GM23338 (cell line): ENCODE data around the gene DNASE2. TPM values are rescaled to one million over a fixed set of nuclear protein-coding genes. Genes with fewer than 3 reads are reported as not detected.

Source experiments
- ATAC-seq: fragments of 200-7000 bp; cut with Tn5 transposase; 3 replicates; pipeline ENCODE4 v1.9.1; 2020
- DNase-seq: peaks from one replicate; pipeline ENCODE4 v3.0.0-alpha.2; 2015; ENCODE audit warnings: low spot score
- H2AFZ ChIP-seq: fragments of 200-600 bp; sonication (generic); 2 replicates; pipeline ENCODE4 v1.8.0; 2016; ENCODE audit warnings: antibody characterized with exemption, mild to moderate bottlenecking, moderate library complexity
- H3F3A ChIP-seq: fragments of 200-600 bp; sonication (generic); replicated peaks from 2 replicates; pipeline ENCODE4 v1.8.0; 2017; ENCODE audit warnings: antibody characterized with exemption, mixed run types, low read depth
- H3K27ac ChIP-seq: fragments of 200-600 bp; sonication (generic); 2 replicates; pipeline ENCODE4 v1.6.1; 2016; ENCODE audit warnings: low read depth
- H3K27me3 ChIP-seq: fragments of 200-600 bp; sonication (generic); 2 replicates; pipeline ENCODE4 v1.8.0; 2016; ENCODE audit warnings: mild to moderate bottlenecking, mixed run types, moderate library complexity; ENCODE audit not compliant: insufficient read depth
- H3K36me3 ChIP-seq: fragments of 200-600 bp; sonication (generic); 2 replicates; pipeline ENCODE4 v1.8.0; 2016; ENCODE audit warnings: mild to moderate bottlenecking; ENCODE audit not compliant: insufficient read depth
- H3K4me1 ChIP-seq: fragments of 200-600 bp; sonication (generic); 2 replicates; pipeline ENCODE4 v1.8.0; 2016; ENCODE audit warnings: mild to moderate bottlenecking, moderate library complexity; ENCODE audit not compliant: insufficient read depth
- H3K4me2 ChIP-seq: fragments of 200-600 bp; sonication (generic); 2 replicates; pipeline ENCODE4 v1.7.1; 2017; ENCODE audit warnings: mixed run types
- H3K4me3 ChIP-seq: fragments of 200-600 bp; sonication (generic); 2 replicates; pipeline ENCODE4 v1.6.1; 2016; ENCODE audit warnings: mixed run types
- H3K79me2 ChIP-seq: fragments of 200-600 bp; sonication (generic); replicated peaks from 2 replicates; pipeline ENCODE4 v1.8.0; 2017; ENCODE audit warnings: mild to moderate bottlenecking; ENCODE audit not compliant: insufficient read depth
- H3K9me2 ChIP-seq: fragments of 200-600 bp; sonication (generic); 2 replicates; pipeline ENCODE4 v1.8.0; 2017; ENCODE audit not compliant: insufficient read depth
- H4K20me1 ChIP-seq: fragments of 200-600 bp; sonication (generic); replicated peaks from 2 replicates; pipeline ENCODE4 v1.8.0; 2017; ENCODE audit warnings: mild to moderate bottlenecking; ENCODE audit not compliant: insufficient read depth
- H3K27ac Mint-ChIP-seq: 2 replicates; pipeline ENCODE4 v1.8.0; 2020; ENCODE audit warnings: inconsistent platforms, mild to moderate bottlenecking, moderate library complexity, mixed read lengths
- H3K27me3 Mint-ChIP-seq: 3 replicates; pipeline ENCODE4 v1.8.0; 2022; ENCODE audit warnings: low read depth, mild to moderate bottlenecking, moderate library complexity, mixed read lengths, inconsistent platforms; ENCODE audit not compliant: insufficient read depth, poor library complexity
- H3K36me3 Mint-ChIP-seq: 3 replicates; pipeline ENCODE4 v1.8.0; 2021; ENCODE audit warnings: low read depth, mild to moderate bottlenecking, inconsistent platforms, moderate library complexity, mixed read lengths
- H3K4me1 Mint-ChIP-seq: 3 replicates; pipeline ENCODE4 v1.8.0; 2020; ENCODE audit warnings: mild to moderate bottlenecking, inconsistent platforms, mixed read lengths
- H3K4me3 Mint-ChIP-seq: 3 replicates; pipeline ENCODE4 v1.8.0; 2021; ENCODE audit warnings: moderate library complexity, mild to moderate bottlenecking, inconsistent platforms, mixed read lengths
- H3K9me3 Mint-ChIP-seq: 3 replicates; pipeline ENCODE4 v1.8.0; 2020; ENCODE audit warnings: moderate library complexity, mild to moderate bottlenecking, inconsistent platforms, mixed read lengths
- EZH2 ChIP-seq: fragments of 200-600 bp; sonication (generic); IDR thresholded peaks from one replicate; pipeline ENCODE4 v1.8.0; 2017; ENCODE audit warnings: antibody characterized with exemption, mild to moderate bottlenecking, low read depth; ENCODE audit not compliant: unreplicated experiment
- JUNB ChIP-seq: IDR thresholded peaks from one replicate; pipeline ENCODE4 v1.6.1; 2016; ENCODE audit warnings: antibody characterized with exemption; ENCODE audit not compliant: unreplicated experiment
- NANOG ChIP-seq: IDR thresholded peaks from 2 replicates; pipeline ENCODE4 v1.6.1; 2016; ENCODE audit warnings: antibody characterized with exemption, borderline replicate concordance
- POLR2AphosphoS5 ChIP-seq: IDR thresholded peaks from 2 replicates; pipeline ENCODE4 v1.6.1; 2016; ENCODE audit warnings: antibody characterized with exemption, low read depth
- STAT1 ChIP-seq: IDR thresholded peaks from one replicate; pipeline ENCODE4 v1.6.1; 2016; ENCODE audit warnings: antibody characterized with exemption; ENCODE audit not compliant: unreplicated experiment
- ZNF114 ChIP-seq: fragments of 250-450 bp; sonication (Bioruptor Pico); IDR thresholded peaks from 2 replicates; pipeline ENCODE4 v1.5.0; 2020; ENCODE audit warnings: mild to moderate bottlenecking, moderate library complexity
- polyA plus RNA-seq: library from polyadenylated mRNA; unstranded; fragments of >200 nt; fragmentation: Nextera tagmentation; extraction: Ambion mirVana; gene quantifications from 2 replicates; pipeline ENCODE4 v1.2.1, GENCODE V29; 2016
- total RNA-seq: library from RNA; depleted of rRNA; stranded (reverse); fragments of >200 nt; shearing (Covaris generic); gene quantifications from 2 replicates; pipeline ENCODE4 v1.2.3, GENCODE V29; 2014
- TF ChIP-seq, protein P1 (sequence below), 2 experiments: fragments of 200-600 bp in 1 of 2; sonication (generic) in 1 of 2; conservative IDR thresholded peaks; 2 replicates each; pipeline versions ENCODE4 v1.5.1 to v1.6.1; 2016 to 2017; ENCODE audit warnings: antibody characterized with exemption in 2 of 2, low read depth in 2 of 2, mild to moderate bottlenecking in 2 of 2, moderate library complexity in 1 of 2
- TF ChIP-seq, protein P2 (sequence below): IDR thresholded peaks from 2 replicates; pipeline ENCODE4 v1.6.1; 2016; ENCODE audit warnings: antibody characterized with exemption

The DNASE2 gene
- total and polyA plus RNA-seq, 2 experiments from 2014 or later = 17.4 to 35.0 TPM

DNA sequence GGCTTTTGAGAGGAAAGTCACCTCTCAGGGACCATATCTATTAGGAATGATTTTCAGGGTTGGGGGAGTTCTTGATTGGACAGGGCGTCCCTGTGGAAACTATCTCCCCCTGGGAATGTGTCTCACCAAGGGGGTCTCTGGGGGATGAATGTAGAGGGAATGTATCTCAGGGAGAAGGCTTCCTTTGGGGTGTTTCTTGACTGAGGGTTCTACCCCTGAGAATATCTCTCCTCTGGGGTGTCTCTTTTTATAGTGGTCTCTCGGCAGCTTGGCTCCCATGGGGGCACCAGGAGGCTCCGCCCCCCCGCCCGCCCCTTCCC, 47.9 kb downstream of the DNASE2 start:
- ATAC-seq (no peak), DNase-seq (peak; percentile 32)
- Histone ChIP-seq H3K4me3 (peak overlapping the region; percentile 41), H3K9me2 (no peaks in the 10 kb centered on the region), H4K20me1 (peaks cover 11% of the 10 kb centered on the region; the same call in 1 of the 2 replicates), H2AFZ (no peak overlapping the region), H3F3A (peaks cover 50% of the 10 kb centered on the region), H3K27ac (0 out of 2 replicates have a peak overlapping the region, but pooled peaks have one; percentile 50), H3K36me3 (no peaks in the 10 kb centered on the region), H3K4me2 (peak overlapping the region; percentile 77), H3K27me3 (peaks cover 14% of the 10 kb centered on the region), H3K4me1 (peaks cover 30% of the 10 kb centered on the region), H3K79me2 (no peaks in the 10 kb centered on the region)
- H3K4me3 Mint-ChIP-seq = peak overlapping the region; percentile 51
- TF ChIP-seq EZH2 (no peak), POLR2AphosphoS5 (no peak), ZNF114 (CRISPR knock-in tag) (no peak)
- H3K36me3 Mint-ChIP-seq = no peaks in the 10 kb centered on the region; the same call in 2 of the 3 replicates
- H3K4me1 Mint-ChIP-seq = peaks cover 32% of the 10 kb centered on the region
- no peak overlapping the region for H3K27ac Mint-ChIP-seq
- peaks cover 32% of the 10 kb centered on the region for H3K27me3 Mint-ChIP-seq
- no peaks in the 10 kb centered on the region for H3K9me3 Mint-ChIP-seq

DNA sequence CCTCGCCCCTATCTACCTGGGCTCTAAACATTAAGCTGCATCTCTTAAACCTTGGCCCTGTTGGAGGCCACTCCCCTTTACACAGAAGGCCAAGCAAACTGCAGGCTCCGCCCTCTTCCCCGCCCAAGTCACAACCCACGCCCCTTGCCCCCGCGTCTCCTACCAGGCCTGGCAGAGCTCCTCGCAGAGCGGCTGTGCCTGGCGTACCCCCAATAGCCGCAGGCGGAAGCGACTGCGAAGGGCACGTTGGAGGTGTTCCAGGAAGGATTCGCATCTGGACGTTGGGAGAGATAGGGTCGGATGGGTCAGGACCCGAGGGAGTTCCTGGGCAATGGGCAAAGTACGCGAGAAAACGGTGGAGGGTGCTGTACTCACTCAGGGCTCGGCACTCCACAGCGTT, 52.8 kb downstream of the DNASE2 start:
- Mint-ChIP-seq H3K4me1 (peaks cover 26% of the 10 kb centered on the region), H3K27me3 (peaks cover 23% of the 10 kb centered on the region), H3K4me3 (peak overlapping the region; percentile 69), H3K36me3 (no peaks in the 10 kb centered on the region), H3K27ac (no peak overlapping the region), H3K9me3 (no peaks in the 10 kb centered on the region; the same call in 2 of the 3 replicates)
- Histone ChIP-seq H3K4me3 (peak overlapping the region; percentile 53), H3F3A (peaks cover 39% of the 10 kb centered on the region), H3K4me1 (peaks cover 17% of the 10 kb centered on the region), H3K36me3 (no peaks in the 10 kb centered on the region), H3K27me3 (no peaks in the 10 kb centered on the region), H2AFZ (peak overlapping the region; percentile 72; the same call in 1 of the 2 replicates), H4K20me1 (peaks cover 11% of the 10 kb centered on the region; the same call in 1 of the 2 replicates), H3K9me2 (no peaks in the 10 kb centered on the region), H3K79me2 (no peaks in the 10 kb centered on the region), H3K27ac (no peak overlapping the region), H3K4me2 (peak overlapping the region; percentile 84)
- 0 out of 2 replicates have a peak, but pooled peaks have one; percentile 22 for TF ChIP-seq POLR2AphosphoS5
- TF ChIP-seq, protein P1, sequence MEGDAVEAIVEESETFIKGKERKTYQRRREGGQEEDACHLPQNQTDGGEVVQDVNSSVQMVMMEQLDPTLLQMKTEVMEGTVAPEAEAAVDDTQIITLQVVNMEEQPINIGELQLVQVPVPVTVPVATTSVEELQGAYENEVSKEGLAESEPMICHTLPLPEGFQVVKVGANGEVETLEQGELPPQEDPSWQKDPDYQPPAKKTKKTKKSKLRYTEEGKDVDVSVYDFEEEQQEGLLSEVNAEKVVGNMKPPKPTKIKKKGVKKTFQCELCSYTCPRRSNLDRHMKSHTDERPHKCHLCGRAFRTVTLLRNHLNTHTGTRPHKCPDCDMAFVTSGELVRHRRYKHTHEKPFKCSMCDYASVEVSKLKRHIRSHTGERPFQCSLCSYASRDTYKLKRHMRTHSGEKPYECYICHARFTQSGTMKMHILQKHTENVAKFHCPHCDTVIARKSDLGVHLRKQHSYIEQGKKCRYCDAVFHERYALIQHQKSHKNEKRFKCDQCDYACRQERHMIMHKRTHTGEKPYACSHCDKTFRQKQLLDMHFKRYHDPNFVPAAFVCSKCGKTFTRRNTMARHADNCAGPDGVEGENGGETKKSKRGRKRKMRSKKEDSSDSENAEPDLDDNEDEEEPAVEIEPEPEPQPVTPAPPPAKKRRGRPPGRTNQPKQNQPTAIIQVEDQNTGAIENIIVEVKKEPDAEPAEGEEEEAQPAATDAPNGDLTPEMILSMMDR (conservative IDR thresholded peaks at IDR 0.05; ENCODE audit: low read depth in 2 of 2) = 0 out of 4 replicates have a peak, but pooled peaks of 1 of the 2 experiments have one; percentile 6
- TF ChIP-seq JUNB = no peak
- ATAC-seq = peak; percentile 67
- DNase-seq = peak; percentile 92

DNA sequence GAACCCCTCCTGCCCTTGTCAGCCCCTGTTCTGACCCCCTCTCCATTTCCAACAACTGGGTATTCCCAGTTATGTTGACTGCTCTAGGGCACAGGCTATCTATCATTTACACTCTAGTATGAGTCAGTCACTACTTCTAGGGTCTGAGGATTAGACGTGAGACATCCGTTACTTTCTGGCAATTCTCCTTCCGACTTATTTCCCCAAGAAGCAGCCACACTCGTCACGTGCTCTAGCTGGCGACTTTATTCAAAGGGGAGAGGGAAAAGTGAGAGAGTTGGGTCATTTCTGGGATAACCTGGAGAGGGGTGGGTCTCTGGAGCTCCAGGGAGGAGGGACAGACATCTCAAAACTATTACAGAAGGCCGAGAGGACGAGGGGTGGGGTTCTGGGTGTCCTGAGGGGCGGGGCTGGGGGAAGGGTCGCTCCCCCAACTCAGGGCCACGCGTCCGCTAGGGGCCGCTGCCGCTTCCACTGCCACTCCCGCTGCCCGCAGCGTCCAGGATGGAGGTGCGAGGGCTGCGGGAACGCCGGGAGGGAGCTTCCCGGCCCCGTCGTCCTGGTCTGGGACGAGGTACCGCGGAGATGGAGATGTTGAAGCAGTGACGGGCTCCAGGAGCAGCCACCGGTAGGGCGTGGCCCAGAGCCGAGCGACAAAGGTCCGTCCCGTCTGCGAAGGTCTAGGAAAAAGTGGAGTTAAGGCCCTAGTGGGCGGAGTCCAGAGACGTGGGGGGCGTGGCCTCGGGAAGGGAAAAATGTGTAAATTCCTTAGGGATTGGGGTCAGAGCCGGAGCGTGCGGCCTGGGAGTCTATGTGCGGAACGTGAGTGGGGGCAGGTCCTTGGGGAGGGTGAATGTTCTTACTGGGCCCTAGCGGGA, 55.8 kb downstream of the DNASE2 start:
- H3K79me2 ChIP-seq = no peaks in the 10 kb centered on the region
- H3K4me2 ChIP-seq = peak overlapping the region; percentile 70
- no peaks in the 10 kb centered on the region for H3K9me2 ChIP-seq
- Mint-ChIP-seq H3K36me3 (no peaks in the 10 kb centered on the region), H3K4me1 (peaks cover 18% of the 10 kb centered on the region; the same call in 2 of the 3 replicates), H3K27ac (peak overlapping the region; percentile 91), H3K9me3 (no peaks in the 10 kb centered on the region; the same call in 2 of the 3 replicates), H3K27me3 (peaks cover 14% of the 10 kb centered on the region), H3K4me3 (peak overlapping the region; percentile 76)
- H3K27ac ChIP-seq = peak overlapping the region; percentile 84
- no peaks in the 10 kb centered on the region for H3K27me3 ChIP-seq
- H3K4me1 ChIP-seq = peaks cover 11% of the 10 kb centered on the region
- peaks cover 17% of the 10 kb centered on the region; the same call in 1 of the 2 replicates for H3F3A ChIP-seq
- H2AFZ ChIP-seq = peak overlapping the region; percentile 91
- ATAC-seq = peak; percentile 85
- no peaks in the 10 kb centered on the region for H3K36me3 ChIP-seq
- H3K4me3 ChIP-seq = peak overlapping the region; percentile 58
- no peaks in the 10 kb centered on the region for H4K20me1 ChIP-seq
- DNase-seq = peak; percentile 96
- TF ChIP-seq STAT1 (no peak), NANOG (no peak), EZH2 (no peak), JUNB (peak; percentile 38)
- TF ChIP-seq, protein P2, sequence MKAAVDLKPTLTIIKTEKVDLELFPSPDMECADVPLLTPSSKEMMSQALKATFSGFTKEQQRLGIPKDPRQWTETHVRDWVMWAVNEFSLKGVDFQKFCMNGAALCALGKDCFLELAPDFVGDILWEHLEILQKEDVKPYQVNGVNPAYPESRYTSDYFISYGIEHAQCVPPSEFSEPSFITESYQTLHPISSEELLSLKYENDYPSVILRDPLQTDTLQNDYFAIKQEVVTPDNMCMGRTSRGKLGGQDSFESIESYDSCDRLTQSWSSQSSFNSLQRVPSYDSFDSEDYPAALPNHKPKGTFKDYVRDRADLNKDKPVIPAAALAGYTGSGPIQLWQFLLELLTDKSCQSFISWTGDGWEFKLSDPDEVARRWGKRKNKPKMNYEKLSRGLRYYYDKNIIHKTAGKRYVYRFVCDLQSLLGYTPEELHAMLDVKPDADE = no peak
